ENCODE results near the gene EPN2. TPM values are rescaled to one million over a fixed set of nuclear protein-coding genes. Genes with fewer than 3 reads are reported as not detected.

EPN2 gene
- total RNA-seq, 1 experiment from 2014 or later: 73.1 TPM

DNA sequence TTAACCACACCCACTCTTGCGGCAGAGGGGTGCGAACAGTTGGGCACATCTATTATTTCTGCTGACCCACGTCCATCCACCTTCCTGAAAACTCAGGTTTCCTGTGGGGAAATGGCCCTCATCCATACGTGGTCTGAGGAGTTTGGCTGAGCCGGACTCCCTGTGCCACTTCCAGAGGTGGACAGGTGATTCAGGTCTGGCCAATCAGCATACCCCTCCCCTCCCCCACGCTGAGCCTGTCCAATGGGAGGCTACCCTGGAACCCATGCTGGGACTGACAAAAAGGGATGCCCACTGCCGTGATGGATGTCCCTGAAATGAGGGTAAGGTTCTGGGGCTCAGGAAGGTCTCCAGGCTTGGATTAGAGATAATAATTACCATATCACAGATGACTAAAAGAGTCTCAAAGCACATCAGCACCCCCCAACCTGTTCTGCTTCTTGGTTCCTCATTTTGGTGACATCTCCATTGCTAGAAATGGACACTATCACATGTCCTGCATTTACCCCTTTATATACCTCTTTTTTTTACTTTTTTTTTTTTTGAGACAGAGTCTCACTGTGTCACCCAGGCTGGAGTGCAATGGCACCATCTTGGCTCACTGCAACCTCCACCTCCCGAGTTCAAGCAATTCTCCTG, 135.8 kb downstream of the EPN2 start:
- H3K9me2 ChIP-seq (ENCODE audit: insufficient read depth): no peaks in the 10 kb centered on the region
- H3K36me3 ChIP-seq (ENCODE audit: control insufficient read depth in 1 of 2, insufficient read depth in 2 of 2, low read length in 2 of 2): no peaks in the 10 kb centered on the region
- H3K4me3 ChIP-seq (replicated peaks in 1 of 2; ENCODE audit: low read depth in 1 of 2, low read length in 2 of 2): no peak overlapping the region
- H3K9me3 ChIP-seq (ENCODE audit: control insufficient read depth in 1 of 2, insufficient read depth in 1 of 2, low read depth in 1 of 2, low read length in 2 of 2): no peaks in the 10 kb centered on the region
- POLR2A ChIA-PET: no interaction called here
- intact Hi-C loops (cut with micrococcal nuclease): no loop called here
- peaks cover 7 to 31% of the 10 kb centered on the region in 2 experiments; a peak in 3 of 4 replicates for H3K4me1 ChIP-seq (ENCODE audit: control insufficient read depth in 1 of 2, insufficient read depth in 2 of 2, low read length in 2 of 2)
- no peak overlapping the region for H2AFZ ChIP-seq (ENCODE audit: low read depth, low read length, poor library complexity, severe bottlenecking)
- DNase-seq (ENCODE audit: low read depth, low spot score) (no peak), ATAC-seq (no peak)
- CTCF ChIA-PET: interaction anchor here (1.1 kb wide), 2 partner anchors 10 kb away, joined by 3 to 4 read pairs; partner anchors contain the start of gene B9D1
- TF ChIP-seq CBX3 (IDR thresholded peaks at IDR 0.05; ENCODE audit: low read depth) (no peak), SIN3A (IDR thresholded peaks at IDR 0.05; ENCODE audit: low read depth) (no peak), ZNF274 (IDR thresholded peaks at IDR 0.05; ENCODE audit: low read depth, low read length) (no peak), TCF7L2 (IDR thresholded peaks at IDR 0.05; ENCODE audit: borderline replicate concordance, extremely low read depth, insufficient read depth, insufficient read length) (no peak), EZH2 (IDR thresholded peaks at IDR 0.05) (no peak), POLR2A (IDR thresholded peaks at IDR 0.05; ENCODE audit: borderline replicate concordance, extremely low read depth, insufficient read depth, insufficient read length) (no peak), SRF (IDR thresholded peaks at IDR 0.05; ENCODE audit: low read depth) (no peak), SP1 (IDR thresholded peaks at IDR 0.05; ENCODE audit: low read depth) (no peak), JUND (IDR thresholded peaks at IDR 0.05) (no peak), ELF1 (IDR thresholded peaks at IDR 0.05; ENCODE audit: borderline replicate concordance, low read depth) (no peak)
- TF ChIP-seq, protein P1, sequence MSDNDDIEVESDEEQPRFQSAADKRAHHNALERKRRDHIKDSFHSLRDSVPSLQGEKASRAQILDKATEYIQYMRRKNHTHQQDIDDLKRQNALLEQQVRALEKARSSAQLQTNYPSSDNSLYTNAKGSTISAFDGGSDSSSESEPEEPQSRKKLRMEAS (IDR thresholded peaks at IDR 0.05): no peak
- TF ChIP-seq, protein P2, sequence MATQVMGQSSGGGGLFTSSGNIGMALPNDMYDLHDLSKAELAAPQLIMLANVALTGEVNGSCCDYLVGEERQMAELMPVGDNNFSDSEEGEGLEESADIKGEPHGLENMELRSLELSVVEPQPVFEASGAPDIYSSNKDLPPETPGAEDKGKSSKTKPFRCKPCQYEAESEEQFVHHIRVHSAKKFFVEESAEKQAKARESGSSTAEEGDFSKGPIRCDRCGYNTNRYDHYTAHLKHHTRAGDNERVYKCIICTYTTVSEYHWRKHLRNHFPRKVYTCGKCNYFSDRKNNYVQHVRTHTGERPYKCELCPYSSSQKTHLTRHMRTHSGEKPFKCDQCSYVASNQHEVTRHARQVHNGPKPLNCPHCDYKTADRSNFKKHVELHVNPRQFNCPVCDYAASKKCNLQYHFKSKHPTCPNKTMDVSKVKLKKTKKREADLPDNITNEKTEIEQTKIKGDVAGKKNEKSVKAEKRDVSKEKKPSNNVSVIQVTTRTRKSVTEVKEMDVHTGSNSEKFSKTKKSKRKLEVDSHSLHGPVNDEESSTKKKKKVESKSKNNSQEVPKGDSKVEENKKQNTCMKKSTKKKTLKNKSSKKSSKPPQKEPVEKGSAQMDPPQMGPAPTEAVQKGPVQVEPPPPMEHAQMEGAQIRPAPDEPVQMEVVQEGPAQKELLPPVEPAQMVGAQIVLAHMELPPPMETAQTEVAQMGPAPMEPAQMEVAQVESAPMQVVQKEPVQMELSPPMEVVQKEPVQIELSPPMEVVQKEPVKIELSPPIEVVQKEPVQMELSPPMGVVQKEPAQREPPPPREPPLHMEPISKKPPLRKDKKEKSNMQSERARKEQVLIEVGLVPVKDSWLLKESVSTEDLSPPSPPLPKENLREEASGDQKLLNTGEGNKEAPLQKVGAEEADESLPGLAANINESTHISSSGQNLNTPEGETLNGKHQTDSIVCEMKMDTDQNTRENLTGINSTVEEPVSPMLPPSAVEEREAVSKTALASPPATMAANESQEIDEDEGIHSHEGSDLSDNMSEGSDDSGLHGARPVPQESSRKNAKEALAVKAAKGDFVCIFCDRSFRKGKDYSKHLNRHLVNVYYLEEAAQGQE (IDR thresholded peaks at IDR 0.05; ENCODE audit: low read depth): no peak
- H4K20me1 ChIP-seq (ENCODE audit: insufficient read depth): no peaks in the 10 kb centered on the region
- peaks cover 7% of the 10 kb centered on the region for H3K79me2 ChIP-seq (ENCODE audit: insufficient read depth, low read length)
- no peak overlapping the region for H3K4me2 ChIP-seq (ENCODE audit: low read length)
- RAD21 ChIA-PET (ENCODE audit: low non-redundant PET in 1 of 2, low total read pairs in 2 of 2, uncharacterized antibody in 2 of 2, unreplicated experiment in 2 of 2): no interaction called here
- no TSS peak for BruUV-seq (replicated peaks)
- H3K27me3 ChIP-seq (ENCODE audit: insufficient read depth, low read length): no peaks in the 10 kb centered on the region
- H3K9ac ChIP-seq (ENCODE audit: low read length): no peak overlapping the region
- no peak overlapping the region for H3K27ac ChIP-seq (ENCODE audit: low read depth, low read length)
